ENCODE results near the gene HNRNPUL1.
A peak's percentile ranks its signal among the peaks of the same experiment; 100 is the strongest.

Gene HNRNPUL1

GRCh38 chr19:41261474-41262190 lies 2.5 kb upstream of the HNRNPUL1 start:
- H3K27ac ChIP-seq (ENCODE audit: low read depth, low read length, severe bottlenecking): peak overlapping the region; percentile 45
- H3K9me3 ChIP-seq (ENCODE audit: control insufficient read depth, low read length): no peaks in the 10 kb centered on the region
- peaks cover 56% of the 10 kb centered on the region for H3K36me3 ChIP-seq (ENCODE audit: control insufficient read depth, insufficient read depth, low read length)
- 86 to 91% methylated on average over 8 to 9 of the region's 10 CpGs for WGBS, 2 experiments (ENCODE audit: insufficient coverage in 2 of 2)
- peaks cover 12% of the 10 kb centered on the region for H3K4me1 ChIP-seq (ENCODE audit: control insufficient read depth, insufficient read depth, low read length, poor library complexity, severe bottlenecking)
- peak overlapping the region; percentile 85 for H3K4me3 ChIP-seq (ENCODE audit: extremely low read depth, insufficient read depth, low read length, poor library complexity, severe bottlenecking)

- Histone ChIP-seq H3K4me3 (ENCODE audit: extremely low read depth, insufficient read depth, low read length, poor library complexity, severe bottlenecking) (peak overlapping the region; percentile 85), H3K36me3 (ENCODE audit: control insufficient read depth, insufficient read depth, low read length) (peaks cover 55% of the 10 kb centered on the region), H3K4me1 (ENCODE audit: control insufficient read depth, insufficient read depth, low read length, poor library complexity, severe bottlenecking) (peaks cover 24% of the 10 kb centered on the region), H3K9me3 (ENCODE audit: control insufficient read depth, low read length) (no peaks in the 10 kb centered on the region), H3K27ac (ENCODE audit: low read depth, low read length, severe bottlenecking) (peak overlapping the region; percentile 96)
- 0 to 1% methylated on average over 42 to 46 of the region's 46 CpGs for WGBS, 2 experiments (ENCODE audit: insufficient coverage in 2 of 2)
Observed at GRCh38 chr19:41263042-41263849, 926 bp upstream of the HNRNPUL1 start.

GRCh38 chr19:41264581-41265394 lies 616 bp downstream of the HNRNPUL1 start:
- 0% methylated on average over 61 to 70 of the region's 75 CpGs for WGBS, 2 experiments (ENCODE audit: insufficient coverage in 2 of 2)
- Histone ChIP-seq H3K4me3 (ENCODE audit: extremely low read depth, insufficient read depth, low read length, poor library complexity, severe bottlenecking) (peak overlapping the region; percentile 95), H3K4me1 (ENCODE audit: control insufficient read depth, insufficient read depth, low read length, poor library complexity, severe bottlenecking) (peaks cover 24% of the 10 kb centered on the region), H3K36me3 (ENCODE audit: control insufficient read depth, insufficient read depth, low read length) (peaks cover 55% of the 10 kb centered on the region), H3K9me3 (ENCODE audit: control insufficient read depth, low read length) (no peaks in the 10 kb centered on the region), H3K27ac (ENCODE audit: low read depth, low read length, severe bottlenecking) (peak overlapping the region; percentile 97)

- peak overlapping the region; percentile 95 for H3K4me3 ChIP-seq (ENCODE audit: extremely low read depth, insufficient read depth, low read length, poor library complexity, severe bottlenecking)
- peaks cover 24% of the 10 kb centered on the region for H3K4me1 ChIP-seq (ENCODE audit: control insufficient read depth, insufficient read depth, low read length, poor library complexity, severe bottlenecking)
- peak overlapping the region; percentile 97 for H3K27ac ChIP-seq (ENCODE audit: low read depth, low read length, severe bottlenecking)
- no peaks in the 10 kb centered on the region for H3K9me3 ChIP-seq (ENCODE audit: control insufficient read depth, low read length)
- WGBS, 2 experiments (ENCODE audit: insufficient coverage in 2 of 2): 10 to 13% methylated on average over 17 of the region's 17 CpGs
- peaks cover 57% of the 10 kb centered on the region for H3K36me3 ChIP-seq (ENCODE audit: control insufficient read depth, insufficient read depth, low read length)
Observed at GRCh38 chr19:41265395-41266153, 1.4 kb downstream of the HNRNPUL1 start.

- 80 to 100% methylated on average over 1 to 2 of the region's 2 CpGs for WGBS, 2 experiments (ENCODE audit: insufficient coverage in 2 of 2)
- peaks cover 80% of the 10 kb centered on the region for H3K36me3 ChIP-seq (ENCODE audit: control insufficient read depth, insufficient read depth, low read length)
- no peak overlapping the region for H3K4me3 ChIP-seq (ENCODE audit: extremely low read depth, insufficient read depth, low read length, poor library complexity, severe bottlenecking)
- H3K27ac ChIP-seq (ENCODE audit: low read depth, low read length, severe bottlenecking): no peak overlapping the region
- H3K9me3 ChIP-seq (ENCODE audit: control insufficient read depth, low read length): no peaks in the 10 kb centered on the region
- H3K4me1 ChIP-seq (ENCODE audit: control insufficient read depth, insufficient read depth, low read length, poor library complexity, severe bottlenecking): peaks cover 17% of the 10 kb centered on the region
Observed at GRCh38 chr19:41269055-41269454, 4.9 kb downstream of the HNRNPUL1 start.

- Histone ChIP-seq H3K4me3 (ENCODE audit: extremely low read depth, insufficient read depth, low read length, poor library complexity, severe bottlenecking) (no peak overlapping the region), H3K9me3 (ENCODE audit: control insufficient read depth, low read length) (no peaks in the 10 kb centered on the region), H3K27ac (ENCODE audit: low read depth, low read length, severe bottlenecking) (no peak overlapping the region), H3K4me1 (ENCODE audit: control insufficient read depth, insufficient read depth, low read length, poor library complexity, severe bottlenecking) (peaks cover 17% of the 10 kb centered on the region), H3K36me3 (ENCODE audit: control insufficient read depth, insufficient read depth, low read length) (peaks cover 85% of the 10 kb centered on the region)
- WGBS, 2 experiments (ENCODE audit: insufficient coverage in 2 of 2): 91 to 93% methylated on average over 4 to 5 of the region's 5 CpGs
Observed at GRCh38 chr19:41269571-41269970, 5.4 kb downstream of the HNRNPUL1 start.

- no peak overlapping the region for H3K27ac ChIP-seq (ENCODE audit: low read depth, low read length, severe bottlenecking)
- no peak overlapping the region for H3K4me3 ChIP-seq (ENCODE audit: extremely low read depth, insufficient read depth, low read length, poor library complexity, severe bottlenecking)
- H3K9me3 ChIP-seq (ENCODE audit: control insufficient read depth, low read length): no peaks in the 10 kb centered on the region
- peaks cover 100% of the 10 kb centered on the region for H3K36me3 ChIP-seq (ENCODE audit: control insufficient read depth, insufficient read depth, low read length)
- no peaks in the 10 kb centered on the region for H3K4me1 ChIP-seq (ENCODE audit: control insufficient read depth, insufficient read depth, low read length, poor library complexity, severe bottlenecking)
- WGBS, 2 experiments (ENCODE audit: insufficient coverage in 2 of 2): 97 to 99% methylated on average over 4 to 6 of the region's 6 CpGs
Observed at GRCh38 chr19:41273076-41273475, 8.9 kb downstream of the HNRNPUL1 start.

- no peaks in the 10 kb centered on the region for H3K9me3 ChIP-seq (ENCODE audit: control insufficient read depth, low read length)
- no peaks in the 10 kb centered on the region for H3K4me1 ChIP-seq (ENCODE audit: control insufficient read depth, insufficient read depth, low read length, poor library complexity, severe bottlenecking)
- no peak overlapping the region for H3K4me3 ChIP-seq (ENCODE audit: extremely low read depth, insufficient read depth, low read length, poor library complexity, severe bottlenecking)
- H3K36me3 ChIP-seq (ENCODE audit: control insufficient read depth, insufficient read depth, low read length): peaks cover 100% of the 10 kb centered on the region
- WGBS, 2 experiments (ENCODE audit: insufficient coverage in 2 of 2): 93 to 100% methylated on average over 4 of the region's 5 CpGs
- no peak overlapping the region for H3K27ac ChIP-seq (ENCODE audit: low read depth, low read length, severe bottlenecking)
Observed at GRCh38 chr19:41274802-41275201, 10.6 kb downstream of the HNRNPUL1 start.

GRCh38 chr19:41276231-41276630 lies 12.1 kb downstream of the HNRNPUL1 start:
- no peak overlapping the region for H3K27ac ChIP-seq (ENCODE audit: low read depth, low read length, severe bottlenecking)
- H3K9me3 ChIP-seq (ENCODE audit: control insufficient read depth, low read length): no peaks in the 10 kb centered on the region
- H3K36me3 ChIP-seq (ENCODE audit: control insufficient read depth, insufficient read depth, low read length): peaks cover 100% of the 10 kb centered on the region
- H3K4me3 ChIP-seq (ENCODE audit: extremely low read depth, insufficient read depth, low read length, poor library complexity, severe bottlenecking): no peak overlapping the region
- WGBS, 2 experiments (ENCODE audit: insufficient coverage in 2 of 2): 84% methylated on average over 3 of the region's 3 CpGs; no CpG with 5 or more reads in 1 of the 2 experiments
- no peaks in the 10 kb centered on the region for H3K4me1 ChIP-seq (ENCODE audit: control insufficient read depth, insufficient read depth, low read length, poor library complexity, severe bottlenecking)

- Histone ChIP-seq H3K36me3 (ENCODE audit: control insufficient read depth, insufficient read depth, low read length) (peaks cover 100% of the 10 kb centered on the region), H3K9me3 (ENCODE audit: control insufficient read depth, low read length) (no peaks in the 10 kb centered on the region), H3K27ac (ENCODE audit: low read depth, low read length, severe bottlenecking) (no peak overlapping the region), H3K4me1 (ENCODE audit: control insufficient read depth, insufficient read depth, low read length, poor library complexity, severe bottlenecking) (no peaks in the 10 kb centered on the region), H3K4me3 (ENCODE audit: extremely low read depth, insufficient read depth, low read length, poor library complexity, severe bottlenecking) (no peak overlapping the region)
- 90 to 100% methylated on average over 1 of the region's 2 CpGs for WGBS, 2 experiments (ENCODE audit: insufficient coverage in 2 of 2)
Observed at GRCh38 chr19:41278478-41278877, 14.3 kb downstream of the HNRNPUL1 start.
